ENCODE results near the gene ITIH3.
"Not testable (repeated sequence)": the region's sequence is repeated elsewhere in the genome, so short reads cannot be mapped to it uniquely, and the experiment has no call there.

ITIH3 gene

DNA sequence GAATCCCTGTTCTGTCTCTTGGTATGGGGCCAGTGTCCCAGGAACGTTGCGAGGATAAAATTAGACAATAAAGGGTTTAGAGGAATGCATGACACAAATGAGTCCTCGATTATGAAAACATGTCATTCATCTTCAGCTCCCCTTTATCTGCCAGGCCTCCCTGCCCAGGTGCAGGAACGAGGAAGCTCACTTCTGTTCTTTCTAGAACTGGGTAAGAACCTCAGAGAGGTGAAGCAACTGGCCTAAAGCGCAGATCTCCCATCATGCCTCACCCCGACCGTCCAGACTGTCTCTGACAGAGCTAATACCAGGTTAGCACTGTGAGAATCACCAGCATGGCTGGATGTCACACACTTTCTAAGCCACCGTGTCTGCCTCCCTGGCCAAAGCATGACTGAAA, 18.7 kb upstream of the ITIH3 start:
- H3K4me3 ChIP-seq (ENCODE audit: low read length) = no peak overlapping the region
- H4K20me1 ChIP-seq (ENCODE audit: control insufficient read depth, insufficient read depth, low read depth, low read length) = no peaks in the 10 kb centered on the region
- no peaks in the 10 kb centered on the region for H3K9me2 ChIP-seq (replicated peaks; ENCODE audit: control insufficient read depth, low read length)
- H3K36me3 ChIP-seq (ENCODE audit: control insufficient read depth, low read length) = no peaks in the 10 kb centered on the region
- no peaks in the 10 kb centered on the region for H3F3A ChIP-seq (ENCODE audit: control insufficient read depth, insufficient read depth)
- TF ChIP-seq, protein P1, sequence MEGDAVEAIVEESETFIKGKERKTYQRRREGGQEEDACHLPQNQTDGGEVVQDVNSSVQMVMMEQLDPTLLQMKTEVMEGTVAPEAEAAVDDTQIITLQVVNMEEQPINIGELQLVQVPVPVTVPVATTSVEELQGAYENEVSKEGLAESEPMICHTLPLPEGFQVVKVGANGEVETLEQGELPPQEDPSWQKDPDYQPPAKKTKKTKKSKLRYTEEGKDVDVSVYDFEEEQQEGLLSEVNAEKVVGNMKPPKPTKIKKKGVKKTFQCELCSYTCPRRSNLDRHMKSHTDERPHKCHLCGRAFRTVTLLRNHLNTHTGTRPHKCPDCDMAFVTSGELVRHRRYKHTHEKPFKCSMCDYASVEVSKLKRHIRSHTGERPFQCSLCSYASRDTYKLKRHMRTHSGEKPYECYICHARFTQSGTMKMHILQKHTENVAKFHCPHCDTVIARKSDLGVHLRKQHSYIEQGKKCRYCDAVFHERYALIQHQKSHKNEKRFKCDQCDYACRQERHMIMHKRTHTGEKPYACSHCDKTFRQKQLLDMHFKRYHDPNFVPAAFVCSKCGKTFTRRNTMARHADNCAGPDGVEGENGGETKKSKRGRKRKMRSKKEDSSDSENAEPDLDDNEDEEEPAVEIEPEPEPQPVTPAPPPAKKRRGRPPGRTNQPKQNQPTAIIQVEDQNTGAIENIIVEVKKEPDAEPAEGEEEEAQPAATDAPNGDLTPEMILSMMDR (IDR thresholded peaks at IDR 0.05; ENCODE audit: low read depth, low read length, poor library complexity, severe bottlenecking) = no peak
- TF ChIP-seq EZH2phosphoT487 (IDR thresholded peaks at IDR 0.05; ENCODE audit: borderline replicate concordance, low read length) = no peak
- no peaks in the 10 kb centered on the region for H3K27me3 ChIP-seq (ENCODE audit: control insufficient read depth, low read length)
- no peaks in the 10 kb centered on the region for H3K9me3 ChIP-seq (ENCODE audit: control insufficient read depth, insufficient read depth, low read length)
- no peaks in the 10 kb centered on the region for H3K79me2 ChIP-seq (ENCODE audit: control insufficient read depth, low read length)
- no peak overlapping the region for H3K27ac ChIP-seq (ENCODE audit: low read depth, low read length)
- H3K4me2 ChIP-seq (ENCODE audit: low read length) = no peak overlapping the region
- peaks cover 20% of the 10 kb centered on the region for H3K4me1 ChIP-seq (ENCODE audit: control insufficient read depth, low read length)

DNA sequence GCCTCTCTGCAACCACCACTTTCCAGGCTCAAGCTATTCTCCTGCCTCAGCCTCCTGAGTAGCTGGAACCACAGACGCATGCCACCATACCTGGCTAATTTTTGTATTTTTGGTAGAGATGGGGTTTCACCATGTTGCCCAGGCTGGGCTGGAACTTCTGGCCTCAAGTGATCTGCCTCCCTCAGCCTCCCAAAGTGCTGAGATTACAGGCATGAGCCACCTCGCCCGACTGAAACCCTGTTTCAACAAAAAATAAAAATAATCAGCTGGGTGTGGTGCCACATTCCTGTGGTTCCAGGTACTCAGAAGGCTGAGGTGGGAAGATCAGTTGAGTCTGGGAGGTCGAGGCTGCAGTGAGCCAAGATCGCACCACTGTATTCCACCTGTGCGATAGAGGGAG, 18.1 kb upstream of the ITIH3 start:
- peaks cover 14% of the 10 kb centered on the region for H3K4me1 ChIP-seq (ENCODE audit: control insufficient read depth, low read length)
- H3K79me2 ChIP-seq (ENCODE audit: control insufficient read depth, low read length) = not testable (repeated sequence)

DNA sequence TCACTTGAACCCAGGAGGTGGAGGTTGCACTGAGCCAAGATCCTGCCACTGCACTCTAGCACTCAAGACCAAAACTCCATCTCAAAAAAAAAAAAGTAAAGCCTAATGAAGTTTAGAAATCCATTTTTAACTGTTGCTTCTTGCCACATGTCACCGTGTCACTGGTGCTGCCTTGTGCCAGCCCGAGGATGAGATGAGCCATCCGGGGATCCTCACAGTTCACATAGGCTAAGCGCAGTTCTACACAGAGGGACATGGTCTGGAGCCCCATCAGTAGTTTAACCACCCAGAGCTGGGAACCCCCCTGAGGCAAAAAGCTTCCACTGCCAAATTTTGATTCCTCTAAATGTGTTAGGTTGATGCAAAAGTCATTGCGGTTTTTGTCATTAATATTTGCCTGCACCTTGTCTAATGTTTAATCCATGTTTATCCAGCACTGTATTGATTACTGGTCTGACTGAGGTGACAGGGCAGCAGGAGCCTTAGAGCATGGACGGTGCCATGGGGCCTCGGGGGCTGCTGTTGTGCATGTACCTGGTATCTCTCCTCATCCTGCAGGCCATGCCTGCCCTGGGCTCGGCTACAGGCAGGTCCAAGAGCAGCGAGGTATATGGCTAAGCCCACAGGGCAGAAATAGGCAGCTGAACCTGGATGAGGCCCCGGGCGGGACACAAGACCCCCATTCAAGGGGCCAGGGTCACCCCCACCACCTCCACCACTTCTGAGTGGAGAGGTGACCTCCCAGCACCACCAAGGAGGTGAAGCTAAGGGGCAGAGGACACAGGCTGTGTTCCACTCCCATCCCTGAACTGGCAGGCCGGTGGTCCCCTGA, 17.3 kb upstream of the ITIH3 start, which contains the start of gene ITIH1:
Gene ITIH1, plus strand, starts transcription at position 473 of the 832 bp plus-strand sequence. Its CDS starts 17 bp downstream, at position 490.
- Histone ChIP-seq H3K4me2 (ENCODE audit: low read length) (no peak within 1 kb of the TSS), H3K4me1 (ENCODE audit: control insufficient read depth, low read length) (peaks cover 10% of the 10 kb centered on the region)

More for the DNA sequence above, 18.1 kb upstream of the ITIH3 start:
- H3K36me3 ChIP-seq (ENCODE audit: control insufficient read depth, low read length); H3F3A ChIP-seq (ENCODE audit: control insufficient read depth, insufficient read depth); H3K4me2 ChIP-seq (ENCODE audit: low read length); H3K4me3 ChIP-seq (ENCODE audit: low read length); H3K9me2 ChIP-seq (replicated peaks; ENCODE audit: control insufficient read depth, low read length); H4K20me1 ChIP-seq (ENCODE audit: control insufficient read depth, insufficient read depth, low read depth, low read length); H3K9me3 ChIP-seq (ENCODE audit: control insufficient read depth, insufficient read depth, low read length); H3K27ac ChIP-seq (ENCODE audit: low read depth, low read length); H3K27me3 ChIP-seq (ENCODE audit: control insufficient read depth, low read length): not testable (repeated sequence)

More for the DNA sequence above, 17.3 kb upstream of the ITIH3 start, which contains the start of gene ITIH1:
- Histone ChIP-seq H3K36me3 (ENCODE audit: control insufficient read depth, low read length) (no peaks in the 10 kb centered on the region), H3K4me3 (ENCODE audit: low read length) (no peak within 1 kb of the TSS), H4K20me1 (ENCODE audit: control insufficient read depth, insufficient read depth, low read depth, low read length) (no peaks in the 10 kb centered on the region), H3K27me3 (ENCODE audit: control insufficient read depth, low read length) (peaks cover 5% of the 10 kb centered on the region; the same call in 1 of the 2 replicates), H3K9me2 (replicated peaks; ENCODE audit: control insufficient read depth, low read length) (no peaks in the 10 kb centered on the region), H3F3A (ENCODE audit: control insufficient read depth, insufficient read depth) (no peaks in the 10 kb centered on the region; the same call in 1 of the 2 replicates), H3K9me3 (ENCODE audit: control insufficient read depth, insufficient read depth, low read length) (no peaks in the 10 kb centered on the region), H3K27ac (ENCODE audit: low read depth, low read length) (no peak within 1 kb of the TSS), H3K79me2 (ENCODE audit: control insufficient read depth, low read length) (no peaks in the 10 kb centered on the region)
- no peak for TF ChIP-seq EZH2phosphoT487 (IDR thresholded peaks at IDR 0.05; ENCODE audit: borderline replicate concordance, low read length)
- TF ChIP-seq, protein P1 (IDR thresholded peaks at IDR 0.05; ENCODE audit: low read depth, low read length, poor library complexity, severe bottlenecking) = no peak

Data from DOHH2 (cell line).